B cell (primary cell): Measurements from ENCODE around the gene TUBB4B. TPM values are rescaled to one million over a fixed set of nuclear protein-coding genes. Genes with fewer than 3 reads are reported as not detected.

Experiments
- ATAC-seq: fragments of 200-7000 bp; cut with Tn5 transposase; one replicate; pipeline ENCODE4 v1.10.0; 2021; ENCODE audit warnings: low read depth, mild to moderate bottlenecking, moderate number of reproducible peaks, moderate library complexity
- CTCF ChIA-PET: fragments of 350-600 bp; sonication (Branson Sonifier 250); formaldehyde crosslinking; loops from one replicate; lab custom pipeline; 2021; ENCODE audit warnings: antibody characterized with exemption, inconsistent platforms; lab: Charles Lee
- POLR2A ChIA-PET: fragments of 350-600 bp; sonication (Branson Sonifier 250); formaldehyde crosslinking; loops from one replicate; lab custom pipeline; 2021; ENCODE audit warnings: antibody characterized with exemption; lab: Charles Lee
- DNase-seq: peaks from one replicate; pipeline ENCODE4 v3.0.0; 2013
- H2AFZ ChIP-seq: 2 replicates; pipeline ENCODE4 v1.6.1; 2012; ENCODE audit warnings: mild to moderate bottlenecking, low read depth, low read length; ENCODE audit not compliant: insufficient read depth, poor library complexity, severe bottlenecking
- H3K27ac ChIP-seq, 2 donors: 1 replicate in 1 of 2; 2 replicates in 1 of 2; pipeline ENCODE4 v1.5.1; 2012 to 2013; ENCODE audit warnings: low read length in 2 of 2, mild to moderate bottlenecking in 2 of 2, moderate library complexity in 1 of 2
- H3K27me3 ChIP-seq, 4 experiments: fragments of 200-600 bp in 1 of 4; sonication (generic) in 1 of 4; replicated peaks in 1 of 4; 1 replicate in 2 of 4; 2 replicates in 2 of 4; pipeline versions ENCODE4 v1.6.1 to v1.7.0; 2013 to 2016; ENCODE audit warnings: low read length in 3 of 4, mild to moderate bottlenecking in 2 of 4, mixed read lengths in 1 of 4, moderate library complexity in 1 of 4; ENCODE audit not compliant: insufficient read depth in 4 of 4, control insufficient read depth in 3 of 4; ENCODE audit errors: control extremely low read depth in 1 of 4
- H3K36me3 ChIP-seq, 2 experiments: replicated peaks in 1 of 2; 1 replicate in 1 of 2; 2 replicates in 1 of 2; pipeline versions ENCODE4 v1.6.1 to v1.7.1; 2013; ENCODE audit warnings: low read length in 1 of 2; ENCODE audit not compliant: insufficient read depth in 2 of 2, control insufficient read depth in 1 of 2; ENCODE audit errors: control extremely low read depth in 1 of 2, extremely low read depth in 1 of 2
- H3K4me1 ChIP-seq, 2 donors: fragments of 200-600 bp in 1 of 2; sonication (generic) in 1 of 2; 1 replicate in 1 of 2; 2 replicates in 1 of 2; pipeline versions ENCODE4 v1.5.1 to v1.6.1; 2013 to 2017; ENCODE audit warnings: low read length in 2 of 2; ENCODE audit not compliant: control insufficient read depth in 2 of 2, insufficient read depth in 2 of 2
- H3K4me2 ChIP-seq: replicated peaks from 2 replicates; pipeline ENCODE3; 2012; ENCODE audit warnings: mild to moderate bottlenecking, low read depth, low read length; ENCODE audit not compliant: poor library complexity, severe bottlenecking
- H3K4me3 ChIP-seq, 5 experiments: fragments of 200-600 bp in 1 of 5; sonication (generic) in 1 of 5; 1 replicate in 3 of 5; 2 replicates in 2 of 5; pipeline versions ENCODE4 v1.5.1 to v1.7.0; 2011 to 2016; ENCODE audit warnings: low read length in 4 of 5, mild to moderate bottlenecking in 4 of 5, low read depth in 2 of 5, control low read depth in 1 of 5, moderate library complexity in 1 of 5; ENCODE audit not compliant: insufficient read depth in 1 of 5; ENCODE audit errors: control extremely low read depth in 1 of 5, extremely low read depth in 1 of 5
- H3K79me2 ChIP-seq: fragments of 200-600 bp; sonication (generic); one replicate; pipeline ENCODE4 v1.6.0; 2016; ENCODE audit warnings: low read length; ENCODE audit not compliant: control insufficient read depth, insufficient read depth
- H3K9ac ChIP-seq: fragments of 200-600 bp; sonication (generic); 2 replicates; pipeline ENCODE4 v1.6.1; 2017; ENCODE audit warnings: mild to moderate bottlenecking, low read length, moderate library complexity
- H3K9me3 ChIP-seq, 3 donors: one replicate each; pipeline versions ENCODE4 v1.6.1 to v1.7.1; 2013; ENCODE audit warnings: low read length in 2 of 3; ENCODE audit not compliant: control insufficient read depth in 2 of 3, insufficient read depth in 1 of 3; ENCODE audit errors: control extremely low read depth in 1 of 3
- H4K20me1 ChIP-seq: 2 replicates; pipeline ENCODE4 v1.6.0; 2012; ENCODE audit warnings: mild to moderate bottlenecking, low read length; ENCODE audit not compliant: insufficient read depth, control insufficient read depth, poor library complexity, severe bottlenecking
- H3K27ac Mint-ChIP-seq: one replicate; pipeline ENCODE4 v1.8.0; 2021; ENCODE audit warnings: mixed read lengths
- H3K27me3 Mint-ChIP-seq: one replicate; pipeline ENCODE4 v1.8.0; 2021; ENCODE audit warnings: mixed read lengths
- H3K4me1 Mint-ChIP-seq: one replicate; pipeline ENCODE4 v1.8.0; 2021; ENCODE audit warnings: mixed read lengths
- H3K4me3 Mint-ChIP-seq: one replicate; pipeline ENCODE4 v1.8.0; 2021; ENCODE audit warnings: mixed read lengths
- H3K9me3 Mint-ChIP-seq: one replicate; pipeline ENCODE4 v1.8.0; 2022; ENCODE audit warnings: mixed read lengths; ENCODE audit not compliant: insufficient read depth
- CTCF ChIP-seq: fragments of 200-600 bp; IDR thresholded peaks from one replicate; pipeline ENCODE4 v1.8.0; 2022; ENCODE audit warnings: antibody characterized with exemption, mild to moderate bottlenecking
- EZH2 ChIP-seq: IDR thresholded peaks from 2 replicates; pipeline ENCODE4 v1.6.1; 2012; ENCODE audit warnings: borderline replicate concordance, low read depth, mild to moderate bottlenecking, moderate library complexity, low read length; ENCODE audit not compliant: insufficient read depth, poor library complexity, severe bottlenecking
- WGBS: methylation state at CpG from one replicate; pipeline ENCODE4 v1.1.5; 2013; ENCODE audit warnings: missing lambda C conversion rate; ENCODE audit not compliant: insufficient coverage; 5-methylcytosine and 5-hydroxymethylcytosine counted together
- intact Hi-C: fragments of 100-400 bp; cut with micrococcal nuclease; formaldehyde crosslinking; loops from one replicate; pipeline ENCODE4 v1.10.0; 2022
- polyA plus RNA-seq: library from polyadenylated mRNA; depleted of rRNA; stranded (reverse); fragments of >200 nt; gene quantifications from 2 replicates; pipeline ENCODE4 v1.2.3, GENCODE V29; 2012
- total RNA-seq, 2 donors: library from RNA; stranded (reverse); fragments of 120-200 nt in 1 of 2; gene quantifications; 1 replicate in 1 of 2; 2 replicates in 1 of 2; pipeline versions ENCODE4 v1.2.3 to v1.2.4, GENCODE V29; 2013 to 2022

Gene TUBB4B
- total and polyA plus RNA-seq, 2 donors (not counting 1 experiment from before 2014, with no cell fraction given): 110 to 261 TPM

GRCh38 chr9:137230705-137231371 lies 10.2 kb upstream of the TUBB4B start, which contains the start of gene SLC34A3:
Gene SLC34A3, plus strand, starts transcription at chr9:137230901. Its CDS starts 802 bp downstream, at chr9:137231703.
- Histone ChIP-seq H3K9ac (no peak within 1 kb of the TSS), H3K36me3 (no peaks in the 10 kb centered on the region), H3K4me2 (no peak within 1 kb of the TSS), H3K4me3 (no peak within 1 kb of the TSS), H4K20me1 (no peaks in the 10 kb centered on the region), H3K9me3 (peaks cover 0 to 3% (median 0%) of the 10 kb centered on the region in 3 donors), H3K27ac (no peak within 1 kb of the TSS), H3K27me3 (peaks cover 0 to 38% (median 2%) of the 10 kb centered on the region in 4 experiments), H3K4me1 (peaks cover 21 to 26% of the 10 kb centered on the region in 2 donors), H3K79me2 (peaks cover under 1% of the 10 kb centered on the region), H2AFZ (no peak within 1 kb of the TSS)
- Mint-ChIP-seq H3K4me1 (peaks cover 19% of the 10 kb centered on the region), H3K9me3 (no peaks in the 10 kb centered on the region), H3K4me3 (no peak within 1 kb of the TSS), H3K27me3 (peaks cover 4% of the 10 kb centered on the region), H3K27ac (no peak within 1 kb of the TSS)
- no peak for ATAC-seq
- intact Hi-C loops: no loop called here
- TF ChIP-seq CTCF (no peak), EZH2 (no peak)
- no peak for DNase-seq
- 83% methylated on average over 13 of the region's 14 CpGs for WGBS
- POLR2A ChIA-PET: no interaction called here
- CTCF ChIA-PET: interaction anchor here (0.9 to 1.2 kb wide), 2 partner anchors 112 to 135 kb away, joined by 3 to 4 read pairs; no protein-coding TSS in a partner anchor

DNA sequence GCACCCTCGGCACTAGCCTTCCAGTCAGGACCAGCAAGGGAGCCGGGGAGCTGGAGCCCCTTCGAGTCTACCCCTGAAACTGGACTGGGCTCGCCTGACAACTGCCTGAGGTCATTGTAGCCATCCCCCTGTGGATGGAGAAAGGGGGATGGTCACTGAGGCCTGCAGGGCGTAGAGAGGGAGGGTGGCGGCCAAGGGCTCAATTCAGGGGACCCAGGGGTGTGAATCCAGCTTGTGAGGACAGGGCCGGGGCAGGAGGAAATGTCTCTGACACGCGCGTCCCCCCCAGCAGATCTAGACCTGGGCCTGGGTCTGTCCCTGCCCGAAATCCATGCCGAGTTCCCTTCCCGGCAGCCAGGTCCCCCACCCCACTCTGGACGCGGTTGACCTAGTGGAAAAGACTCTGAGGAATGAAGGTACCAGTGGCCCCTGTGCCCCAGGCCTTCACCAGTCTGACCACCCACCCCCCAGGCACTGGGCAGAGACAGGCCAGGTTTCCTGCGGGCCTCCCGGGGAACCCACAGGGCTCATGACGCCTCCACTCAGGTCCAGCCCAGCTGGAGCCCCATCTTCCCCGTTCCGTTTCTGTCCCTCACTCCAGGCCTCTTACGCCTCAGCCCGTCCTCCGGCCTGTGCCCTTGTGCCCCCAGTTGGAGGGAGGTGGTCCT lies 9.6 kb upstream of the TUBB4B start:
- Mint-ChIP-seq H3K4me1 (peaks cover 21% of the 10 kb centered on the region), H3K9me3 (no peaks in the 10 kb centered on the region), H3K4me3 (no peak overlapping the region), H3K27ac (no peak overlapping the region), H3K27me3 (peaks cover 4% of the 10 kb centered on the region)
- Histone ChIP-seq H3K27me3 (peaks cover 0 to 36% (median 2%) of the 10 kb centered on the region in 4 experiments), H3K4me1 (peaks cover 27 to 32% of the 10 kb centered on the region in 2 donors), H3K4me3 (no peak overlapping the region), H3K79me2 (peaks cover 4% of the 10 kb centered on the region), H4K20me1 (no peaks in the 10 kb centered on the region), H3K4me2 (no peak overlapping the region), H2AFZ (no peak overlapping the region), H3K36me3 (no peaks in the 10 kb centered on the region), H3K27ac (no peak overlapping the region), H3K9me3 (peaks cover 0 to 3% (median 0%) of the 10 kb centered on the region in 3 donors), H3K9ac (no peak overlapping the region)
- TF ChIP-seq EZH2: no peak
- no peak for TF ChIP-seq CTCF
- intact Hi-C loops: no loop called here
- ATAC-seq (no peak), DNase-seq (no peak)
- ChIA-PET CTCF (interaction anchor here (0.9 to 1.2 kb wide), 2 partner anchors 113 to 136 kb away, joined by 3 to 4 read pairs; no protein-coding TSS in a partner anchor), POLR2A (no interaction called here)
- WGBS: 94% methylated on average over 21 of the region's 23 CpGs
